C4-2B (cell line): ENCODE measurements around the gene METTL26.

Experiments used
- H3K27ac ChIP-seq: fragments of 450-650 bp; 2 replicates; pipeline ENCODE4 v1.5.1; 2017
- ZFX ChIP-seq: fragments of 450-650 bp; IDR thresholded peaks from 2 replicates; pipeline ENCODE4 v1.6.1; 2017
- TF ChIP-seq, protein P1 (sequence below): fragments of 450-650 bp; conservative IDR thresholded peaks from 2 replicates; pipeline ENCODE4 v1.5.1; 2017; ENCODE audit warnings: mild to moderate bottlenecking

METTL26 gene

DNA sequence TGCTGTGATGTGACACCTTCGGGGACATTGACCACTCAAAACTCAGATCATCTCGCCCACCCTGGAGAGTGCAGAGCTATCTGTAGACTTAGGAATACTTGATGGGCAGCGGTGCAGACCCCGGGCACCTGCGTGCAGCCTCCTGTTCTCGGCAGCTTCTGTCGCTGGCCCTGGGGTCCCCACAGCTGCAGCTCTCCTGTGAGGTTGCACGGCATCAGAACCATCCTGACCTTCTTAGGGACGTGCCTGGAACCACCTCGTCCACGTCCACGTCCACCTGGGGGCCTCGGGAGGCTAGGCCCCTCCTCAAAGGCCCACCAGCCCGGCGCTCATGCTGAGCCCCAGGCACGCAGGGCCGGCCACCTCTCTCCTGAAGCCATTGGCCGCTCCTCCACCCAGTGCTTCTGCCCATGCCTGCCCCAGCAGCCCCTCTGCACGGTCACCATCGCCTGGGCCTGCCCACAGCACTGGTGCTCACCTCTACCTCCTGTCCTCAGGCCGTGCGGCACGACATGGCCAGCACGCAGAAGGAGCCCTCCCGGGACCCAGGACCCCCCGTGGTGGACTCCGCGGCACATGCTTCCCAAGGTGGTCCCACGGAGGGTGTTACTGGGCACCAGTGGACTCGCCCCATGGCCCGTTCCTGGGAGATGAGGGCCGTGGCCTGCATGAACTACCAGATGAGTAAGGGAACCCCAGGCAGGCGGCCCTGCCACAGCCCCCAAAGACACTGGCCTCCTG, 7.6 kb downstream of the METTL26 start:
- no peak overlapping the region for H3K27ac ChIP-seq
- no peak for TF ChIP-seq ZFX
- TF ChIP-seq, protein P1, sequence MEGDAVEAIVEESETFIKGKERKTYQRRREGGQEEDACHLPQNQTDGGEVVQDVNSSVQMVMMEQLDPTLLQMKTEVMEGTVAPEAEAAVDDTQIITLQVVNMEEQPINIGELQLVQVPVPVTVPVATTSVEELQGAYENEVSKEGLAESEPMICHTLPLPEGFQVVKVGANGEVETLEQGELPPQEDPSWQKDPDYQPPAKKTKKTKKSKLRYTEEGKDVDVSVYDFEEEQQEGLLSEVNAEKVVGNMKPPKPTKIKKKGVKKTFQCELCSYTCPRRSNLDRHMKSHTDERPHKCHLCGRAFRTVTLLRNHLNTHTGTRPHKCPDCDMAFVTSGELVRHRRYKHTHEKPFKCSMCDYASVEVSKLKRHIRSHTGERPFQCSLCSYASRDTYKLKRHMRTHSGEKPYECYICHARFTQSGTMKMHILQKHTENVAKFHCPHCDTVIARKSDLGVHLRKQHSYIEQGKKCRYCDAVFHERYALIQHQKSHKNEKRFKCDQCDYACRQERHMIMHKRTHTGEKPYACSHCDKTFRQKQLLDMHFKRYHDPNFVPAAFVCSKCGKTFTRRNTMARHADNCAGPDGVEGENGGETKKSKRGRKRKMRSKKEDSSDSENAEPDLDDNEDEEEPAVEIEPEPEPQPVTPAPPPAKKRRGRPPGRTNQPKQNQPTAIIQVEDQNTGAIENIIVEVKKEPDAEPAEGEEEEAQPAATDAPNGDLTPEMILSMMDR: no peak

DNA sequence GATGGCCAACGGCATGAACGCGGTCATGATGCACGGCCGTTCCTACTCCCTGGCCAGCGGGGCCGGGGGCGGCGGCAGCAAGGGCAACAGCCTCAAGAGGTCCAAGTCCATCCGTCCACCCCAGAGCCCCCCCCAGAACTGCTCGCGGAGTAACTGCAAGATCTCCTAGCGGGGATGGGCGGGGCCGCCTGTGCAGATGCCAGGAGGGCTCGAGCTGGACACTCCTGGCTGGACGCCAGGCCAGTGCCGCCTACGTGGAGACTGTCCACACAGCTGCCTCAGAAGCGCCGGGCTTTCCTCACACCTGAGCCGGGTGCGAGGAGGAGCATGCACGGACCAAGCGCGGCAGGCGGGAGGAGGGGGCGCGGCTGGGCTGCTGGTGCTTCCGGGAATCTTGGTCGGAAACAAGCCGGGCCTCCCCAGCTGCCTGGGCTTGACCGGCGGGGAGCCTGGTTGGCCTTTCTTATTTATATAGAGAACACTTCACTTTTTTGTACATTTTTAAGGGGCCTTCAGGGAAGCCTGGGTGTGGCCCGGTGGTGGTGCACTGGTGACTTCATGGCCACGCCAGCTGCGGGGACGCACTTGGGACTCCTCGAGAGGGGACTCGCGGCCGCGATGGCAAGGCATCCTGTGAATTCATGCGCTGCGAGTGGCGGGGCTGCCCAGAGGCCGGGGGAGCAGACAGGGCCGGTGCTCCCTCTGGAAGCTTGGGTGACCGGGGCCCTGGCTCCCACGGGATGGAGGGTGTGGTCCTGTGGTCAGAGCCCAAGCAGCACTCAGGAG, 8.5 kb downstream of the METTL26 start:
- no peak for TF ChIP-seq ZFX
- TF ChIP-seq, protein P1: no peak
- H3K27ac ChIP-seq: no peak overlapping the region

DNA sequence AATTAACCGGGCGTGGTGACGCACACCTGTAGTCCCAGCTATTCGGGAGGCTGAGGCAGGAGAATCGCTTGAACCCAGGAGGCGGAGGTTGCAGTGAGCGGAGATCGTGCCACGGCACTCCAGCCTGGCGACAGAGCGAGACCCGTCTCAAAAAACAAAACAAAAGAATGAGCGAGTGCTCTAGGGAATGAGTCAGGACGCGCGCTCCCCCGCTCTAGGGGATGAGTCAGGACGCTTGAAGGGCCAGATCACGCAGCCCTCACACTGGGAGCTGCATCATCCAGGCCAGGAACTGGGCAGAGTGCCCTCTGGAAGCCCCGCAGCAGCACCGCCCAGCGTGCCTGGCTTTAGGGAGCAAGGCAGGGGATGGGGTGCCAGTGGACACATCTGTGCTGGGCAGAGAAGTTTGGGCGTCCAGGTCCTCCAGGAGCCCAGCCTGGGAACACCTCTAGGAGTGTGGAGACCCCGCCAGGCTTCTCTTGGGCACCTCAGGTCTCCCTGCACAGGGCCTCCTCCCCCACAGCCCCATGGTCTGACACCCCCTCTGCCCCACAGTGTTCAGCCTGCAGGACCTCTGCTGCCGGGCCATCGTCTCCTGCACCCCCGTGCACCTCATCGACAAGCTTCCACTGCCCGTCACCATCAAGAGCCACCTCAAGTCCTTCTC, 9.2 kb downstream of the METTL26 start:
- H3K27ac ChIP-seq: no peak overlapping the region
- TF ChIP-seq ZFX: no peak
- TF ChIP-seq, protein P1: no peak

DNA sequence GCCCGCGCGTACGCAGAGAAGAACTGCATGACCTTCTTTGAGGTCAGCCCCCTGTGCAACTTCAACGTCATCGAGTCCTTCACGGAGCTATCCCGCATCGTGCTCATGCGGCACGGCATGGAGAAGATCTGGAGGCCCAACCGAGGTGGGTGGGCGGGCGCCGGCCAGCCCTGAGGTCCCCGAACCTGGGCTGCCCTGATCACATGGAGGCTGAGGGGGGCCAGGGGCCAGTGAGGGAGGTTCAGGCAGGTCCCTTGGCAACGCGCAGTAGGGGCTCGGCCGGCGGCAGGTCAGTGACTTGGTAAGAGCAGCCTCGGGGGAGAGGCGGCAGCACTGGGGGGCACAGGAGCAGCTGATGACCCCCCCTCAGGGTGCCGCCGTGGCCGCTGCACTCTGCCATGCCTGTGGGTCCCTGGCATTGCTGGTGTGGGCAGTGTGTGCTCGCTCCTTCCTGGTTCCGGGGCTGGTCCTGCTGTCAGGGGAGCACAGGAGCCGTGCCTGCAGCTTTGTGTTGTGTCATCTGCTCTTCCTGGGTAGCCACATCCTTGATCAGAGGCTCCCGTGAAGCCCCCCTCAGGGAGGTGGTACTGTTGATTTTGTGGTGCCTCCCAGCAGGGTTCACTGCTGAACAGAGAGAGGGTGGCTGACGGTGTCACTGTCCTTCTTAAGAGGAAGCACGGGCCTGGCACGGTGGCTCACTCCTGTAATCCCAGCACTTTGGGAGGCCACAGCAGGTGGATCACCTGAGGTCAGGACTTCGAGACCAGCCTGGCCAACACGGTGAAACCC, 9.9 kb downstream of the METTL26 start:
- no peak overlapping the region for H3K27ac ChIP-seq

DNA sequence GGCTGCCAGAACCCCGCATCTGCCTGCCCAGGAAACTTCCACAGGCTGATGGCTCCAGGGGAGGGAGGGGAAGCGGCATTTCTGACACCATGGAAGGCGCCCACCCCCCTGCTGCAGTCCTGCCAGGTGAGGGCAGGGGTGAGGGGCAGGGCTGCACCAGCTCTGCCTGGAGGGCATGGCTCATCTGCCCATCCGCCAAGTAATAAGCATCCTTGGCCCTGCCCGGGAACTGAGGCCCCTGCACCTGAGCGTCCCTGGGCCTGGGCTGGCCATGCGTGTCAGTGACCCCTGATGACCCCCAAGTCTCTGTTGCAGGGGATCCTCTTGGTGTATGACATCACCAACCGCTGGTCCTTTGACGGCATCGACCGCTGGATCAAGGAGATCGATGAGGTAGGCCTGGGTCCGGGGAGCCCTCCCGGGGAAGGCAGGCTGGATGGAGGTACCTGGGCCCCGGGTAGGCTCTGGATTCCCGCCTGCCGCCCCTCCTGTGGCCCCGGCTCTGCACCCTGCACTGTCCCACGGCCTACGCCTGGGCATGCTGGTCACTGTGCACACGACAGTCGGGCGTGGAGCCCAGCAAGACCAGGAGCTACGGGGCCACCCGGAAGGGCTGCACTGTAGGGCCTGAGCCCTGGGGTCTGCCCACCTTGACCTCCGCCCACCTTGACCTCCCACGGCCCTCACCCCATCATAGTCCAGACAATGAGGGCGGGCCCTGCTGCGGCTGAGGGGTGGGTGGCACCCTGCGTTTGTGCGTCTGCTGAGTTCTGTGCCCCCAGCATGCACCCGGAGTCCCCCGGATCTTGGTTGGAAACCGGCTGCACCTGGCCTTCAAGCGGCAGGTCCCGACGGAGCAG, 10.8 kb downstream of the METTL26 start:
- TF ChIP-seq ZFX: no peak
- TF ChIP-seq, protein P1: no peak
- H3K27ac ChIP-seq: no peak overlapping the region

More for the DNA sequence above, 9.9 kb downstream of the METTL26 start:
- no peak for TF ChIP-seq ZFX
- TF ChIP-seq, protein P1: no peak

DNA sequence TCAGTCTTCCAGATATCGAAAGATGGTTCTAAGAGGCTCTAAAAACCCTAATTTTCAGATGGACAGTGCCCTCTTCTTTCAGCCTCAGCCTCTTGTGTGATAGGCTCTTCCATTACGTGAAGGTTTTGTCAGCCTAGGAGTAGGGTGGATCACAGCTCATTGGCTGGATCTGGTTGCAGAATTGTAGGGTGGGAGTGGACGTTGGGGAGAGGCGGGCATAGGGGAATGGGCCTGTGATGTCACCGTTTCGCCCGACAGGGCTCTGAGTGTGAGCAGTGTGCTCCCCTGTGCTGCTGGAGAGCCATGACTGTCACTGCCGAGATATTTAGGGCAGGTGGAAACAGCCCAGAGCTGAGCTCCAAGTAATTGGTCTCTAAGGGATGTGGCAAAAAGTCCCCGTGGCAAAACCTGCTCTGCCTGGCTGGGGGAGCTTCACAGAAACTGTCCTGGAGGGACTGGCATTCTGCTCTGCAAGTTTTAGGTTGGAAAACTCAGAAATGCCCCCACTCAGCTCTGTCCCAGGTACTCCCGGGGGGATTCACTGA, 11.5 kb downstream of the METTL26 start:
- TF ChIP-seq, protein P1: no peak
- no peak for TF ChIP-seq ZFX

More for the DNA sequence above, 11.5 kb downstream of the METTL26 start:
- no peak overlapping the region for H3K27ac ChIP-seq
